NCI-H1092 treated with DMSO at 0.1 percent for 48 hours (cell line): Measurements from ENCODE around the gene PITPNC1.
"Not testable (repeated sequence)": the region's sequence is repeated elsewhere in the genome, so short reads cannot be mapped to it uniquely, and the experiment has no call there.

Source experiments
- DNase-seq: peaks from one replicate; lab custom pipeline; 2025; lab: John Stamatoyannopoulos, UW

PITPNC1 gene

DNA sequence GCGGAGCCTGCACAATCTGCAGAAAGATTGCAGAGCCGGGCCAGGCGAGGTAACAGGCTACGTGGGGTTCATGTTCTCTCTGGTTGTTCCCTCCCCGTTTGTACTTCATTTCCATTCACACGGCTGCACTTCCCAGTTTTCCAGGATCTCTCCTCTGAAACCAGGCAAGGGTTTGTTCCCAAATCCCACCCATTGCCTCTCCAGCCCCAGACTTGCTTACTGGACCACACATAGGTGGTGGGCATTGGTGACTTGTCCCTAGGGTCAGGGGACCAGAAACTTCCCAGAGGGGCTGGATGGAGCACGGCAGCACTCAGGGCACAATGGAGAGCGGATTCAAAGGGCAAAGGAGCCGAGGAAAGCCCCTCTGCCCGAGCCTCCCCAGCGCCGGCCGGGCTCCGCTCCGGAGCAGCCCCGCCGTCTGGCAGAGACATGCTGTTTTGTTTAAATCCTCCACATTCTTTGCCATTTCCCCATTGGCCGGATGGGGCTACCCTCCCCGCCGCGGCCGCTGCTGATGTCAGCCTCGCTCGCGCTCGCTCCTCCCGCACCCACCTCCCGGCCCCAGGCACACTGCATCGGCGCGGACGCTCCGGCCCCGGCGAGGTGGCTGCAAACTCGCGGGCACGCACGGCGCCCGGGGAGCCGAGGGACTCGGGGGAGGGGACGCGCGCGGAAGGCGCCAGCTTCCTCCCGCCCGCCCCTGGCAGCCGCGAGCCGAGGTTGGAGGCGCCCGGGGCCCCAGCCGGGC is at the start of gene PITPNC1:
TSS of gene PITPNC1 (plus strand) at position 545 of the 751 bp plus-strand sequence.
- DNase-seq = peak; percentile 77

- DNase-seq = no peak
These were observed 49.1 kb upstream of the PITPNC1 start for GRCh38 chr17:67328026-67328425.

GRCh38 chr17:67331381-67332161 is 45.5 kb upstream of the PITPNC1 start:
- DNase-seq = not testable (repeated sequence)

DNA sequence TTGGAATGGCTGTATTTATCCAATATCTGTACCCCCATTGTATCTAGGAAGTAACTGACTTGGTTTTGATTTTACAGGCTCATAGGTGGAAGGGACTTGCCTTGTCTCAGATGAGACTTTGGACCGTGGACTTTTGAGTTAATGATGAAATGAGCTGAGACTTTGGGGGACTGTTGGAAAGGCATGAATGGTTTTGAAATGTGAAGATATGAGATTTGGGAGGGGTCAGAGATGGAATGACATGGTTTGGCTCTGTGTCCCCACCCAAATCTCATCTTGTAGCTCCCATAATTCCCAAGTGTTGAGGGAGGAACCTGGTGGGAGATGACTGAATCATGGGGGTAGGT is 44.9 kb upstream of the PITPNC1 start:
- DNase-seq = not testable (repeated sequence)

DNA sequence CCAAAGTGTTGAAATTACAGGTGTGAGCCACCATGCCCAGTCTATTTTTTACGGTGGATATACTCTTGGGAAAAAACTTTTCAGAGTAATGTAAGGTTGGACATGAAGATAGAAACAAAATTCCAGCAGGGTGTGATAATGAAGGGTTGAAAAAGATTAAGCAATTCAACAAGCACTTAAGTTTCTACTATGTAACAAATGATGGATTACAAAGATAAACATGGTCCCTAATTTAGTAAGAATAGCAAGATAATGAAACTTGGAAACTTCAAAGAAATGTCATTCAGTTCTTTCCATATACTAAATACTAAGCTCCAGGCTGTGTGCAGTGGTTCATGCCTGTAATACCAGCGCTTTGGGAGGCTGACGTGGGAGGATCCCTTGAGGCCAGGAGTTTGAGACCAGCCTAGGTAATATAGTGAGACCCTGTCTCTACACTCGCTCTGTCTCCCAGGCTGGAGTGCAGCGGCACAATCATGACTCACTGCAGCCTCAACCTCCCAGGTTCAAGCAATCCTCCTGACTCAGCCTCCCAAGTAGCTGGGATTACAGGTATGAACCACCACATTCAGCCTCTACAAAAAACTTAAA is 41.7 kb upstream of the PITPNC1 start:
- no peak for DNase-seq

DNA sequence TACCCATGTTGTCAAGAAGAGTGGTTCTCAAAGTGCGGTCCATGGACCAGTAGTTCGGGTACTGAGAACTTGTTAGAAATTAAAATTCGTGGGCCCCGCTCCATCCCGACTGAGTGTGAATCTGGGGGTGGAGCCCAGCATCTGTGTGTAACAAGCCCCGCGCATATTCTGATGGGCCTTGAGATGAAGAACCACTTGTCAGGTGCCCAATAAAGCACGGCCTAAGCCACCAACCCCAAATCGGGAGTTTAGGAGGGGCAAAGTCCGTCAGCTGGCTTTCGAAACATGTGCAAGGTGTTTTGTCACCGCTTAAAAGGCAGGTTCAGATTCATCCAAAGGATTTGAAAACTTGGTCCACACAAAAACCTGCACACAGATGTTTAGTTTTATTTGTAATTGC is 40.2 kb upstream of the PITPNC1 start:
- no peak for DNase-seq

- DNase-seq = not testable (repeated sequence)
These were observed 38.7 kb upstream of the PITPNC1 start for GRCh38 chr17:67338353-67338752.

DNA sequence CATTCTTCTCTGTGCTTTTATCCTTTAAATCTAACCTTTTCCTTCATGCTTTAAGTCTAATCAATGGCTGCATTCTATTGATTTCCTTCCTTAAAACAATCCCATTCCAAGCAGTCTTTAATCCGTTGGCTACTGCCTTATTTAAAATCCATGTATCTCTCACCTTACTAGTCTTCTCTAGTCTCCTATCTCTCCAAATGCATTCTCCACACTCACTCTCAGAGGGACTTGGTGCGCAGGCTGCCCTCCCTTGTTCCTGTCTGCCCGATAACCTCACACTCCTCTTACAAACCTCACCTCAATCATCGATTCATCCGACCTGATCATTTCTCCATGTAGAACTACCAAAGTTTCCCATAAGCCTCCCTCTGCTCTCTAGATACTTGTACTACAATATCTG is 33.8 kb upstream of the PITPNC1 start:
- no peak for DNase-seq

GRCh38 chr17:67347826-67348225 is 29.3 kb upstream of the PITPNC1 start:
- DNase-seq = no peak

- no peak for DNase-seq
These were observed 27.7 kb upstream of the PITPNC1 start for GRCh38 chr17:67349420-67349819.

DNA sequence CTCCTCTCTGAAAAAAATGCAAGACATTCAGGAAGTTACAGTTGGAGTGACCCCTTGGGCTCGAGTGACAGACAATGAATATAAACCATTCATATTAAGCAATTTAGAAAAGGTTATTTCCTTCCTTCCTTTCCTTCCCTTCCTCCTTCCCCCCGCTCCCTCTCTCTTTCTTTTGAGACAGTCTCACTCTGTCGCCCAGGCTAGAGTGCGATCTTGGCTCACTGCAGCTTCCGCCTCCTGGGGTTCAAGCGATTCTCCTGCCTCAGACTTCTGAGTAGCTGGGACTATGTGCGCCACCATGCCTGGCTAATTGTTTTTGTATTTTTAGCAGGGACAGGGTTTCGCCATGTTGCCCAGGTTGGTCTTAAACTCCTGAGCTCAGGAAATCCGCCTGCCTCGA is 23.9 kb upstream of the PITPNC1 start:
- DNase-seq = no peak

- no peak for DNase-seq
These were observed 23.0 kb upstream of the PITPNC1 start for GRCh38 chr17:67353929-67354574.

DNA sequence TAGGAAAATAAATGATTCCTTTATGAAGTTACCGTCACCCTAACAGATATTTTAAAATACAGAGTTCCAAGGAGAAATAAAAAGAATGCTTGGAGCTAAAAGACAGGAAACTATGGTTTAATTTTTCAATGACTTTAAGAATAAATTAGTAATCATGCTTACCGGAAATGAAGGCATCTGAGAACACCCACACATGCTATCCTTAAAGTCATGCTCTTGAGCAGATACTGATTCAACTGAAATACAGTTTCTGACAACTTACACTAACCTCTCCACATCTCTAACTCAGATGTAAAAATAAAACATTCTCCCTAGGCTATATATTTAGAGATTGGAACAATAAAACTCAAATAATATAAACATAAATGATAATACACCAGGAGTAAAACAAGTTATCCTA is 18.5 kb upstream of the PITPNC1 start:
- DNase-seq = no peak

DNA sequence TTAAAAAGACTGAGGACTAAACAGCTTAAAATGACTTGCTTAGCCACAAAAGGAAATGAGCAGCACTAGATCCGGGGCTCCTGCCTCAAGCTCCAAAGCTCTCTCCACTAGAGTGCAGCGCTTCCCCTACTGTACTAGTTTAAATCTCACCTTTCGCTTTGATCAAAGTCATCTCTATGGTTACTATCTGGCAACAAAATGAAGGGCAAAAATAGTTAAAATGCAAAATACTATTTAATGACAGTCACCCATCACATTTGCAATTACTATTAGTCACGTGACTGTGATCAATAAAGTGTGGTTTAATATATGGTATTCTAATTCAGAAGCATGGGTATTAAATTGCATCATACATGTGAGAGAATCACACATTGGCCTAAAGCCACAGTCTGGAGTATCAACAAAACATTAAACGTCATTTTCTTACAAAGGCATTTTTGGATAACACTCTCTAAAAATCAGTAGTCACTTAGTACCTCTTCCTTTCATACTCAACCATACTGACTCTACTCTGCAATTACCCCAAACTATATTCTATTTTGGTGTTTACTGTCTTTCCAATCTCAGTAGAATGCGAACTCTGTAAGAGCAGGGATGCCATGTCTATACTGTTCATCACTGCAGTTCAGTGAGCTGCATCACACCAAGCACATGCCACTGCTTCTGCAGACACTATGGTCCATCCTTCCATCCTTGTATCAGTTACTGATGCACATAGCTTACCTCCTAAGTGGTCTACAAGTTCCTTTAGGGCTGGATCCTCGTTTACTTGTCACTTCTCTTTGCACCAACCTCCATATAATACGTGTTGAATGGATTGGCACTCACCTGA is 16.9 kb upstream of the PITPNC1 start:
- no peak for DNase-seq

DNA sequence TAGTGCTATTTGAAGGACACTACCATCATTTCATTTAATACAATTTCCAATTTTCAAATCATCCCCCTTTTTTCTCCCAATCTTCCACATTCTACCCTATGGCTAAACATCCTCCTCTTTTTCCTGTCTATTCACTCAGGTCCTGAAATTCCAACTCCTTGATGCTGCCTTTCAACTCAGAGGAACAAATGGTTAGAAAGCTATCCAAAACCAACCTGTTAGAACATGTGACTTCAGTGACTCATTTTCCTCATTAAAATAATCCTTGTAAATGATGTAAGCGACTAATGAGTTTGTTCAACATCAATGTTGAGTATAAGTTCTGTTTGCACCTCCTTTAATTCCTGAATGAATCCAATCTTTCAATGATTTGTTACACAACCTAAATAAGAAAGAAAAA is 16.2 kb upstream of the PITPNC1 start:
- no peak for DNase-seq

GRCh38 chr17:67362173-67362572 is 14.9 kb upstream of the PITPNC1 start:
- DNase-seq = no peak

DNA sequence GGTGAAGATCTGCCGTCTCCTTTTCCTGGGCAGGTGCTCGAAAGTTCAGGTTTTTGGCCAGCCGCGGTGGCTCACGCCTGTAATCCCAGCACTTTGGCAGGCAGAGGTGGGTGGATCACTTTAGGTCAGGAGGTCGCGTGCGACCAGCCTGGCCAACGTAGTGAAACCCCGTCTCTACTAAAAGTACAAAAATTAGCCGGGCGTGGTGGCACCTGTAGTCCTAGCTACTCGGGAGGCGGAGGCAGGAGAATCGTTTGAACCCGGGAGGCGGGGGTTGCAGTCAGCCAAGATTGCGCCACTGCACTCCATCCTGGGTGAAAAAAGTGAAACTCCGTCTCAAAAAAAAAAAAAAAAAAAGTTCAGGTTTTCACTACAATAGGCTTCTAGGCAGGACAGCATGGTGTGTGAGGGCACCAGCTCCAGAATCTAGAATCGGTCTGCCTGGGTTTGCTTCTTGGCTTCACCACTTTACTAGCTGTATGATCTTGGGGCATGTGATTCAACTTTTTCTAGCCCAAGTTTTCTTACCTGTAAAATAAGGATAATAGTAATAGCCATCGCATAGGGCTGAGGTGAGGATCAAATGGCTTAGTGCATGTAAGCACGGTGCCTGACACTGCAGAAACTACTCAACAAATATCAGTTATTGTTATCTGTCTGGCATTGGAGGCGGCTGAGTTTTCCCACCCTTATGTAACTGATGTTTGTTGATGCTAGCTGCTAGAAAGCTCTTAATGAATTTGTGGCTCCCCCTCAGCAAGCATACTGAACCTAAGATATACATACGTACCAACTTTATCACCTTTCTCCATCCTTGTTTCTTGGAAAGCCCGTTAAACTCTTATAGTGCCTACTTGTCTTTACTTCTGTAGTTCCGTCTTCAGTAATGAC is 12.0 kb upstream of the PITPNC1 start:
- DNase-seq = no peak

- no peak for DNase-seq
These were observed 11.3 kb upstream of the PITPNC1 start for GRCh38 chr17:67365738-67366192.

- DNase-seq = peak; percentile 88
These were observed 10.6 kb upstream of the PITPNC1 start, which contains the start of gene PSMD12 for GRCh38 chr17:67366193-67367157. Gene PSMD12, minus strand, starts transcription at chr17:67366577. Its CDS starts 58 bp downstream, at chr17:67366519.
